Inflammatory macrophage treated with lipopolysaccharide for 4 hours (primary cell): Measurements from ENCODE around the gene SH2D4B.

ENCODE experiments used
- DNase-seq: peaks from one replicate; pipeline ENCODE4 v3.0.0-alpha.2; 2020

The SH2D4B gene

DNA sequence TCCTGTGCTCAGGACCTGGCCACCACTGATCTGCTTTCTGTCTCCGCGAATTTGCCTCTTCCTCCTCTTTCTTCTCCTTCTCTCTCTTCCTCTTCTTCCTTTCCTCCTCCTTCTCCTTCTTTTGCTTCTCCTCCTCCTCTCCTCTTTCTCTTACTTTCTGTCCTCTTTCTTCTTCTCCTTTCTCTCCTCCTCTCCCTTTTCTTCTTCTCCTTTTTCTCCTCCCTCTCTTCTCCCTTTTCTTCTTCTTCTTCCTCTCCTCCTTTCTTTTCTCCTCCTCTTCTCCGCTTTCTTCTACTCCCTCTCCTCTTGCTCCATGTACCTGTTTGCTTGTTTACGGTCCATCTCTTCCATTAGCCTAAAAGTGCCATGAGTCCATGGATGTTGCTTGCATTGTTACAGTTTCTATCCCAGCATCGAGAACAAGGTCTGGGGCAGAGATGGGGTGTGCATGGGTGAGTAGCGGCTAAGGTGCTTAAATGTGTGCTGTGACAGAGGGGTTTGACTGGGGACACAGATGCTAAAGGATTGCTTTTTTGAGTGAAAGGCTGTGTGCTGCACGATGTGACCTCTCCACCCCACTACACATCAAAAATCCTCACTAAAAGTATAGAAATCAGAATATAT, 7.7 kb downstream of the SH2D4B start:
- DNase-seq: no peak

DNA sequence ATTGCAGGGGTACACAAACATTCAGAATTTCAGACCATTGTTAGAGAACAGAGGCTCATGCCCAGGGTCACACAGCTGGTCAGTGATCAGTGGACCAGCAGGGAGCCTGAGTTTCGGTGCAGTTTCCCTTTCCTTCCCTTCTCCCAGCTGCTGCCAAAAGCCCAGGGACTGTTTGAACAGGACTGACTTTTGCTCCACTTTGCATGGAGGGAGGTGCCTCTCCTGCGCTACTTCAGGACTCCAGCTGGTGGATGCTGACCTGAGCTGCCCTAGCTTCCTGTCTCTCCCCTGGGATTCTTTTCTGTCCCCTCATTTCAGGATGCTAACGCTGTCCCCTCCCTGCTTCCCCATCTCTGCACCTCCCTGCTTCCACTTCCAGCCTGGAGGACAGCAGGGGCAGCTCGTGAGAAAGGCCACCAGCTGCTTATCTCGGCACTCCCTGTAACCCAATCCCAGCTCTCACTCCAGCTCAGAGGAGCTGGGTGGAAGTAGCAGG, 14.5 kb downstream of the SH2D4B start:
- DNase-seq: no peak

DNA sequence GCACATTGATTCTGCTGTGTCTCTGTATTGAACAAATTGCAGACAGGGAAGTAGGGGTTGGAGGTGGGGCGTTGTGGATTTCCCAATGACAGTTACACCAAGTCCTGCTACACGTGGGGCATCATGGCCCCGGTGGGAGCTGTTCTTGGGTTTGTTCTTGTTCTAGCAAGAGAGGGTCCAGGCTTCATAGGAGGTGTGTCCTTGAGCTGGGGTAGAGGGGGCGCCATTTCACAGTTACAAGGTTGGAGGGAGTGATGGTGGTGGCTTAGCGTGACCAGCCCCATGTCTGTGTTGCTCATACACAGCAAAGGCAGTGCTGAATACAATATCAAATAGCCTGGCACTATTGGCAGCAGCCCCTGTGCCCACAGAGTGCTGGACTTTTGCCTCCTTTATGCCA, 15.7 kb downstream of the SH2D4B start:
- no peak for DNase-seq

DNA sequence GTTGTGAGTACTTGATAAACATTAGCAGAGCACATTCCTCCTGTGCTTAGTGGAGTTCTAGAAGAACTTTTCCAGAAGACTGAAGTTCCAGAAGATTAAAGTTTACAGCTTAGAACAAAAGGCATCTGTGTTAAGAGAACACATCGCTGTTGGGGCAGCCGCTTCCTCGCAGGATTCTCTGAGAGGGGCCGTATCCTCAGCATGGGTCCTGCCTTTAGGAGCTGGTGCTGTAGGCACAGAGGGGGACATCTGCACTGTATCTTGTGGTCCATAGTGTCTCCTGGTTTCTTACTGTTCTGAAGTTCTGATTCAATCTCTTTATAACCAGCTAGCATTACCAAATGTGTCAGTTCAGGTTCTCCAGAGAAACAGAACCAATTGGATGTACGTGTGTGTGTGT, 16.3 kb downstream of the SH2D4B start:
- no peak for DNase-seq

DNA sequence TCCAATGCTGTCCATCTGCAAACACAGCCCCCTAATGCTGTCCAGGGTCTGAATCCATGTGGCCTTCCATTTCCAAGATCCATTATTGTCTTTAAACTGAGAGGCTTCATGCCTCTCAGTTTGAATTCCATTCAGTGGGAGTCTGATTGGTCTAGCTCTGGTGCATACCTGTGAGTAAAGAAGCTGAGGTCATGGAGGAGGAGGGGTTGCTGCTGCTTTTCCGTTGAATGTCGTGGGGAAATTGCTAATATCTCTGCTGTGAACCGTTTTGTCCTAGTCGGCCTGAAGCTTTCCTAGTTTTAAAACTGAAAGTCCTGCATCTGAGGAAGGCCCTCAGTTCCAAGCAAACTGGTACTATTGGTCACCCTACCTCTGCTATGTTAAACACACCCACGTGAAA, 17.7 kb downstream of the SH2D4B start:
- no peak for DNase-seq

DNA sequence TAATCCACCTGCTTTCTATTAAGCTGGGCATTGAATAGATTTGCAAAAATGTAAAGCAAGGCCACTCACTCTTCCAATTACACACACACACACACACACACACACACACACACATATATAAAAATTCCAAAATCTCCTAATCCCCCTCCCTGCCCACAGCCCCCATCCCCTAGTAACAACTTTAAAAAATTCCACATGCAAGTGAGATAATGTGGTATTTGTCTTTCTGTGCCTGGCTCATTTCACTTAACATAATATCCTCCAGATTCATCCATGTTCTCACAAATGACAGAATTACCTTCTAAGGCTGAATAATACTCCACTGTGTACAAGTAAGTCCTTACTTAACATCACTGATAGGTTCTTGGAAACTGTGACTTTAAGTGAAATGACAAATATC, 24.2 kb downstream of the SH2D4B start:
- DNase-seq: no peak

DNA sequence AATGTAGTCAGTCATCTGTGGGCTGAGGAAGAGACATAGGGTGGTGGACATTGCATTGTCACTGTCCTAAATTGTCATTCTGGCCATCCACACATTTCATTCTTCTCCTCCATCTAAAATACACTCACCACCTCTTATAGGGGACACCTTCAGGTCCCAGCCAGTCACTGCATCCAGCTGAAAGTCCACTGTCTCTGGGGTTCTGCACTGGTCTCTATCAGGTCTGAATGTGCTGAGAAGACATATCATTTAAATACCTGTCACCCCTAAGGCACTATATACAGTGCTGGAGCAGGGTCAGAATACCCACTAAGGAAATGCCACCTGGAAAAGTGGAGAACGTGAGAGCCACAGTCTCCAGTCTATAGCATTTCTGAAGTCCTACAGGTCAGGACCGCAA, 29.6 kb downstream of the SH2D4B start:
- no peak for DNase-seq

DNA sequence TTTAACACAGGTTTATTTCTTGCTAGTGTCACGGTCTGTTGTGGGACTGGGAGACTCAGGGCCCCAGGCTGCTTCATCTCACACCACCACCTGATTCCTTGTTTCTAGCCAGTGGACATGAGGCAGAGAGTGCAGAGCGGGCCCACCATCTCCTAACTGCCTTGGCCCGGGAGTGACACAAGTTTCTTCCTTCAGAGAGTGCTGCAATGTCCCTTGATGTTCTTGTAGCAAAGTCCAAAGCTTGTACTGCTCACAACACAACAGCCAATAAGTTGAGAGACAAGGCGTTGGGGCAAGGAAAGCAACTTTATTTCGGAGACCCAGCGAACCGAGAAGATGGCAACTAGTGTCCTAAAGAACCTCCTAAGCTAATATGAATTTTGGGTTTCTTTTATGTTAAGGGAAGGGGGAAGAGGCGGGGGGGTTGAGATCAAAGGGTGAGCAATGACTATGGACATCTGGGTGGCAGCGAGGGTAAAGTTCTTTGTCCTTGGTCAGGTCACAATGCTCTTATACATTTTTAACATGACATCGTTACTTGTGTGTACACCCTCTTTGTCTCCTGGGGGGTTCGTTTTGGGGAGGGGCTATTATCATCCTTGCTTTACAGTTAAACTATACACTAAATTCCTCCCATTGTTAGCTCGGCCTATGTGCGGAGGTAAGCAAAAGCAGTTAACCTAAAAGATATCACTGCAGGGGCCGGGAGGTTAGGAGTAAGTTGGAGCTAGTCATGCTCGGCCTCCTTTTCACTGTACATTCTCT, 31.6 kb downstream of the SH2D4B start:
- no peak for DNase-seq

DNA sequence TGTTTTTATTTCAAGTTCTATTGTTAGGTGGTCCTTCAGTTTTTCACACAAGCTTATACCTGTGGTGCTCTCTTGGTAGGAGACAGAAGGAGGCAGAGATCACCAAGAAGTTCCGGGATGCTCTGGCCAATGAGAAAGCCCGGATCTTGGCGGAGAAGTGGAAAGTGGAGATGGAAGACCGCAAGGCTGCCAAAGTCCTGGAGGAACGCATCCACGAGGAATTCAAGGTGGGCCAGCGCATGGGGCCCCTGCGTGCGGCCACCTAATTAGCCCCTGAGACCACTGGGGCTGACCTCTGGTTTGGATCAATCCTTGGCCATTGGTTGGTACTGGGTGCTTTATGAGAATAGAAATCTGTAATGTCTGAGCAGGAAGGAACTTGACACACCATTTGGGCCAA, 33.6 kb downstream of the SH2D4B start:
- DNase-seq: no peak

DNA sequence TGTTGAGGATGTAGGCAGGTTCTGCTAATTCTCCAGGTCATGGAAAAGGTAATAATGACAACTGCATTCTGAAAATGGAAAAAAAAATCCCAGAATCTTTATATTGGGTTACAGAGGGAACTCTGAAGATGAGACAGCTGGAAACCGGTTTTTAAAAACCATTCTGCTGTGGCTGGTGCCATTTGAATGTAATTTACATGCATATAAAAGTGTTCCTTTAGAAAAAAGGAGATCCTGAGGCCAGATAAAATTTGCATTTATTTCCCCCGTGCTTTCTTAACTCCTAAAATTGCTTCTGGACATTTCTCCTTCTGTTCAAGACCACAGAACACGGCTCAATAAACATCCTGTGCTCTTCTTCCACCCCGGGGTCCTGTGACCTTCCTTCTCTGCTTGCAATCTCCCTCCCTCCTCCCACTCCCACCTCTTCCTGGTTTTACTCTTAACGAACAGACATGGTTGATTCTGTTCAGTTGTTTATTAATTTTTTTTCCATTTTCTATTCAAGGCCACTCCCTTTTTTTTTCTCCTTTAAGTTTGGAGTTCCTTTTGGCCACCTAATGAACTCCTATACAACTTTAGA, 41.6 kb downstream of the SH2D4B start:
- peak; percentile 63 for DNase-seq

DNA sequence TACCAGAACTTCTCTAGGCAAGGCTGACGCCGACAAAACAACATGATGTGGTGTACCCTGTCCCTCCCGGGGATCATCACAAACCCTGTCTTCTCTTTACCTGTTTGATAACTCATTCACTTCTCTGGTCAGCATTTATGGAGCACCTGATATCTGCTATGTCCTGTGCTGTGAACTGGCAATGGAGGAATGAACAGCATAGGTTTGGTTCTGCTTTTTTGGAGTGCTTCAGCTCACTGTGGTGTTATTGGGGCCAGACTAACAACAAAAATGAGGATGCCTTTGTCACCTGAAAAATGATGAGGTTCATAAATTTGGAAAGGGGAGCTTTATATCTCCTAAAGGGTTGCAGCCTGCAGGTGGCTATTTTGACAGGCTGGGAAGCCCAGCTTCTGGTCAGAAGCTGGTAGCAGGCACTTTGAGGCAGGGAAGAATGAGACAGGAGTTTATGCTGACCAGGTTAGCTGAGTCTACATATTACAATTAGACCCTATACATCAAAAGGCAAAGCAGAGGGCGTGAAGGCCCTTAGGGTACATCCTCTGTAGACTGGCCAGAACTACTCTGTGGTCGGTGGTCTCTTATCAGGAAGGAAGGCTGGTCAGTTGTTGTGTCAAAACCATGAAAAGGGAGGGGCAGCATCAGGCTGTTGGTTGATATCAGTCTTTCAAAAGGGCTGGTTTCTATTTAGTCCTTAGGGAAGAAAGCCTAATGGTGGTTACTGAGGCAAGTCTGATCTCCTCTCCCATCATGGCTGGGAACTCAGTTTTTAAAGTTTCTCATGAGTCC, 42.3 kb downstream of the SH2D4B start:
- DNase-seq: no peak

DNA sequence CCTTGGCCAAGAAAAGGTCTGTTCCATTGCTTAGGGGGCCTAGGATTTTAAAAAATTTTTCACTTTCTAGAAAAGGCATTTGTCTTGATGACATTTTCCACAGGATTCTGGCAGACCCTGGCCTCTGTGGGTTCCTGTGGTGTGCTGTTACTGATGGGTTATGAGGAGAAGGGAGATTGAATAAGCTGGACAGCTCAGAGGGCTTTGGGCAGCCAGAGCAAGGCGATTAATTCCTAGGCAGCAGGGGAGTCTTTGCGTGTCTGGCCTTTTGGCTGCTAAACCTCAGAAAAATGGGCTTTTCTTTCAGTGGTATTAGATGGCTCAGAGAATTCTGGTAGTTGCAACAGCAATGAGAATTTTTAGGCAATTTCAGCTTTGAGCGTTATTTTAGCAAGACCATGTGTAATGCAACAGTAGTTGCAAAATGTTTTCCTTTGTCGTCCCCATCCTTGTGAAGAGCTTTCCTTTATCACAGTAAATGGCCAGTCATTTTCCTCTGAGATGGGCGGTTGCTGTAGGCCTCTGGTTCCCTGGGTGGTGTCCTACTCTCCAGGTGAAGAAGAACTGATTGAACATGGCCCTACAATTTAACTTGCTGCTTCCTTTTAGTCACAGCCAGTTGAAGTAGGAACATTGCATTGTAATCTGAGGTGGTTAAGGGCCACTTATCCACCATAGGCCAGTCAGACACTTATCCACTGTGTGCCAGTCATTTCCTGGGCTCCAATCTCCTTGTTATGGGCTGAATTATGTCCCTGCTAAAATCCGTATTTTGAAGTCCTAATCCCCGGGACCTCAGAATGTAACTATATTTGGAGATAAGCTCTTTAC, 43.2 kb downstream of the SH2D4B start:
- DNase-seq: peak; percentile 80

DNA sequence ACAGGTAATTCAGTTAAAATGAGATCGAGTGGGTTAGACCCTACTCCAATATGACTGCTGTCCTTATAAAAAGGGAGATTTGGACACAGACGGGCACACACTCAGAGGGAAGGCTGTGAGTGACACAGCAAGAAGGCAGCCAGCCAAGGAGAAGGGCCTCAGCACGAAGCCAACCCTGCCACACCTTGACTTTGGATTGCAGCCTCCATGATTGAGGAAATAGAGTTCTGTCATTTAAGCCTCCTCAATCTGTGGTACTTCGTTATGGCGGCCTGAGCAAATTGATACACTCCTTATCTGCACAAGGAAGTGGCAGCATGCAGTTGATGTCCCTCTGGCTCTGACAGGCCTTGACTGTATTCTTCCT, 43.8 kb downstream of the SH2D4B start:
- DNase-seq: no peak

DNA sequence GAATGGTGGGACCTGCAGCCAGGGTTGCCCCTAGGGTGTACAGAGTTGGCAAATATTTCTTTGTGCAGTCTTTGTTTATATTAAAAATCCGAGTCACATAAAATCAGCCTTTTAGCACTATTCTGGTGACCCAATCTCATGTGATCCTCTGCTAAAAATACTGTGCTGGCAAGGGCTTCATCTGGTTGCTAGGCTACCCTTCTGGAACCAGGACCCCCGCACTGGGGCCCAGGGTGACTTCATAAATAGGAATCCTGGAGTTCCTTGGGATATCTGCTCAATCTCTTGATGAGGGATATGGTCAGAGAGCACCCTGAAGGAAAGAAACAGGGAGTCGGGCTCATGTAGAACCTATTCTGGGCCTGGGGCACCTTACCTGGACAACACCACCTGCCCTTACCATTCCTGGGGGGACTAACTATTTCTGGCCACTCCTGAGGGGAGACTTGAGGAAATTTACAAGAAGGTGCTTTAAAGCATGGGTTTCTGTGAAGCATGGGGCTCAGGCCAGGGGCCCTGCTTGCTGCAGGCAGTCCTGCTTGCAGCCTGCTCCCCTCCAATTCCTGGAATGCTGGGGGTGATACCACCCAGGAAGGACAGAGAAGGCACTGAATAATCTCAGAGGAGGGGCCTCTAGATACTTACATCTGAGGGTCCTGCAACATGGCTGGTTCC, 44.7 kb downstream of the SH2D4B start:
- DNase-seq: no peak

DNA sequence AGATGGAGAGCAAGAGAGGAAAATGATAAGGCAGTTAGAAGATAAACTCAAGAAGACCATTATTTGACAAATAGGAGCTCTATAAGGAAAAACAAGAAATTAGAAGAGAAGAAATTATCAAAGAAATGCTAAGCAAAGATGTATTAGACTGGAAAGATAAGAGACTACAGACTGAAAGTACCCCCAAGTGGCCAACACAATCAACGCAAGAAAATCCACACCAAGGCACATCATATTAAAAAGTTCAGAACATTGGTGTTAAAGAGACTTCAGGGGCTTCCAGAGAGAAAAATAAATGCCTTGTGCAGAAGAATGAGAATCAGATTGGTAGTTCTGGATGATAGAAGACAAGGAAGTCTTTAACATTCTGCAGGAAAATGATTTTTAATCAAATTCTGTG, 46.0 kb downstream of the SH2D4B start:
- DNase-seq: no peak

DNA sequence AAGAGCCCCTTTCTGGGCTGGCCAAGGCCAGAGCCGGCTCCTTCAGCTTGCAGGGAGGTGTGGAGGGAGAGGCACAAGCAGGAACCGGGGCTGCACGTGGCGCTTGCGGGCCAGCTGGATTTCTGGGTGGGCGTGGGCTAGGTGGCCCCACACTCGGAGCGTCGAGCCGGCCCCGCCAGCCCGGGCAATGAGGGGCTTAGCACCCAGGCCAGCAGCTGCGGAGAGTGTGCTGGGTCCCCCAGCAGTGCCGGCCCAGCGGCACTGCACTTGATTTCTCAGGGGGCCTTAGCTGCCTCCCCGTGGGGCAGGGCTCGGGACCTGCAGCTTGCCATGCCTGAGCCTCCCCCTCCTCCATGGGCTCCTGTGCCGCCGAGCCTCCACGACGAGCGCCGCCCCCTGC, 48.1 kb downstream of the SH2D4B start:
- DNase-seq: no peak

DNA sequence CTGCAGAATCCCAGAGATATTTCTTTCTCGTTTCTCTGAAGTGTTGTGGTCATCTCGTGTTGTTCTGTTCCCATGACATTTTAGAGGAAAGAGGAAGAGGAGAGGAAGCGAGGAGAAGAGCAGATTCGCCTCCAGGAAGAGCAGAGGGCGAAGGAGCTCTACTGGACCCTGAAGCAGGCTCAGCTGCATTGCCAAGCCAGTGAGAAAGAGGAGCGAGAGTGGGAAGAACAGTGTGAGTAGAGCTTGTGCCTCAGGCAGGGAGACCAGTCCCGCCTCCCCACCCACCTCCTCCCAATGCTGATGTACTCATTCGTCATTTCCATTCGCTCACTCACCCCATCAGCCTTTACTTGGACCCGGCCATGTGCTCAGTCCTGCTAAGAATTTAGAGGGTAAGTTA, 50.8 kb downstream of the SH2D4B start:
- peak; percentile 10 for DNase-seq

DNA sequence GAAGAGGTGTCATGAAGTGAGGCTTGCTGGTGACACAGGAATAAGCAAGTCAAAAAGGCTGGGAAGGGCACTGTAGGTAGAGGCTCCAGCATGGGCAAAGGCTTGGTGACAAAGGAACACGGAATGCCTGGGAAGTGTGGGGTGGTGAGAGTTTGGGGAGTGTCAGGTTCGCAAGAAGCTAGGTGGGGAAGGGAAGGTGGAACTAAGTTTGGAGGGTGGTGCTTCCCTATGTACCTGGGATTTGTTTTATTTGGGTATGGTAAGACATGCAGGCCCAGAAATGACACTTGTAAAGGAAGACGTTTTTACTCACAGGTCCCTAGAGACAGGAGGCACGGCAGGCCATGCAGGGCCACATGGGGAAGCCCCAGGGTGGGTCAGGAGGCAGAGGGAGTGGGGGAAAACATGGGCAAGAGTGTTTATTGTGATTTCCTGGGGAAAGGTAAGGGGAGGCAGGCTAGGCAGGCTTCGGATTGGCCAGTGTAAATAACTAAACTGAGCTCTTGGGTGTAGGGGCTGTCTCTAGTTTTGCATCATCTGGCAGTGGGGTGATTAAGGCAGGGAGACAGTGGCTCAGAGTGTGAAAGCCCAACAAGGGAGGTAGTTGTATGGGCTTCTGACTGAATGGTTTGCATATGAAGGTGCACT, 52.1 kb downstream of the SH2D4B start:
- no peak for DNase-seq

DNA sequence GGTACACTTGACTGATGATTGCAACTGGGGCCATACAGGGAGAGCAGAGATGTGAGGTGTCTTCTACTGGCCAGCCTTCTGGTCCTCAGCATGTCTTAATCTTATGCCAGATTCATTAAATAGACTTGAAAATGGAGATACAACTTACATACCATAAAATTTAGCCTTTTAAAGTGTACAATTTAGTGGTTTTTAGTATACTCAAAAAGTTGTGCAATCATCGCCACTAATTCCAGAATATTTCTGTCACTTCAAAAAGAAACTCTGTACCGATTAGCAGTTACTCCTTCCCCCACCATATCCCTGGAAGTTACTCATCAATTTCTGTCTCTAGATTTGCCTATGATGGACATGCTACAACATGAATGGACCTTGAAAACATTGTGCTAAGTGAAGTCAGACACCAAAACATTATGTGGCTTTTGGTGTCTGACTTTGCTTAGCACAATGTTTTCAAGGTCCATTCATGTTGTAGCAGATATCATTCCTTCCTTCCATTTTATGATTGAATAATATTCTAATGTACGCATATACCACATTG, 53.0 kb downstream of the SH2D4B start:
- DNase-seq: no peak

DNA sequence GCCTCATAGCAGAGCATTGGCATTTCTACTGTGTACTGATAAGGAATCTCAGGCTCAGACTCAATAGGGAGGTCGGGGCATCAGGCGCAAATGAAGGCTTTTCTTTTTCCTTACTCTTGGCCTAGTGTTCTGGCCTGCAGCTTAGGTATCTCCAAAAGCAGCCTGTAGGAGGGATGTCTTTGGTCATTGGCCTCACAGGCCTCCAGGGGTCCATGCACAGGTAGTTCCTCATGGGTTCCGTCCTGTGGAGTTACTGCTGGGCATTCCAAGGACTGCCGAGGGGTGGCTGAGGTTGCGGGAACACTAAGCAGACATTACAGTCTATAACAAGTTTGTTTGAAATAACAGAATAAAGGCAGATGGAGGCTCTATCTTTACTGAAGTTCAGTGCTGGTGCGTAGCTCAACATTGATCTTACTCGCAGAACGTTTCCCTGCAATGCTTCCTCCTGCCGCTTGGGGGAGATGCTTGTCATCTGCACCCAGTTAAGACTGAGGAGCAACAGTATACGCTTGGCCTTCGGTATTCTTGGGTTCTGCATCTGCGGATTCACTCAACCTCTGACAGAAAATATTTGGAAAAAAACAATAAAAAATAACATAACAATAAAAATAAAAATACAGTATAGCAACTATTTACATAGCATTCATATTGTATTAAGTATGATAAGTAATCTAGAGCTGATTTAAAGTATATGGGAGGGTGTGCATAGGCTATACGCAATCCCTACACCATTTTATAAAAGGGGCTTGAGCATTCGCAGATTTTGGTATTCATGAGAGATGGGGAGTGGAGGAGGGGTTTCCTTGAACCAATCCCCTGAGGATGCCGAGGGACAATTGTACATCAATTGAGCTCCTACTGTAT, 58.9 kb downstream of the SH2D4B start:
- DNase-seq: peak; percentile 60
